ENCODE measurements around the gene COX19.

DNA sequence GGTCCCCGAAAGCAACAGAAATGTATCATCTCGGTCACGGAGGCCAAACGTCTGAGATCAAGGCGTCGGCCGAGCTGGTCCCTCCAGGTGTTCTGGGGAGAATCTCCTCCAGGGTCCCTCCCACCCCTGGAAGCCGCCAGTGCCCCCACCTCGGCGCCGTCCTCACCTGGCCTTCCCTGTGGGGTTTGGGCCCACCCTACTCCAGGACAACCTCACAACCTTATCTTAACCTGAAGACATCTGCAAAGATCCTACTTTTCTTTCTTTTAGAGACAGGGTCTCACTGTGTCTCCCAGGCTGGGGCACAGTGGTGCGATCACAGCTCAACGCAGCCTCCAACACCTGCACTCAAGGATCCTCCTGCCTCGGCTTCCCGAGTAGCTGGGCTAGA, 54.3 kb downstream of the COX19 start:
- TF ChIP-seq, protein P1, sequence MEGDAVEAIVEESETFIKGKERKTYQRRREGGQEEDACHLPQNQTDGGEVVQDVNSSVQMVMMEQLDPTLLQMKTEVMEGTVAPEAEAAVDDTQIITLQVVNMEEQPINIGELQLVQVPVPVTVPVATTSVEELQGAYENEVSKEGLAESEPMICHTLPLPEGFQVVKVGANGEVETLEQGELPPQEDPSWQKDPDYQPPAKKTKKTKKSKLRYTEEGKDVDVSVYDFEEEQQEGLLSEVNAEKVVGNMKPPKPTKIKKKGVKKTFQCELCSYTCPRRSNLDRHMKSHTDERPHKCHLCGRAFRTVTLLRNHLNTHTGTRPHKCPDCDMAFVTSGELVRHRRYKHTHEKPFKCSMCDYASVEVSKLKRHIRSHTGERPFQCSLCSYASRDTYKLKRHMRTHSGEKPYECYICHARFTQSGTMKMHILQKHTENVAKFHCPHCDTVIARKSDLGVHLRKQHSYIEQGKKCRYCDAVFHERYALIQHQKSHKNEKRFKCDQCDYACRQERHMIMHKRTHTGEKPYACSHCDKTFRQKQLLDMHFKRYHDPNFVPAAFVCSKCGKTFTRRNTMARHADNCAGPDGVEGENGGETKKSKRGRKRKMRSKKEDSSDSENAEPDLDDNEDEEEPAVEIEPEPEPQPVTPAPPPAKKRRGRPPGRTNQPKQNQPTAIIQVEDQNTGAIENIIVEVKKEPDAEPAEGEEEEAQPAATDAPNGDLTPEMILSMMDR (IDR thresholded peaks at IDR 0.05; ENCODE audit: extremely low read depth in 1 of 2, insufficient read depth in 1 of 2, low read depth in 1 of 2, low read length in 2 of 2): no peak
- no peak for TF ChIP-seq POLR2AphosphoS5 (IDR thresholded peaks at IDR 0.05; ENCODE audit: insufficient read depth, low read depth, low read length)
